Astrocyte of the spinal cord (primary cell): Measurements from ENCODE around the gene SMG6.

ENCODE experiments used
- DNase-seq: peaks from one replicate; pipeline ENCODE4 v3.0.0; 2011; ENCODE audit warnings: low read depth, low spot score
- H3K4me3 ChIP-seq: 2 replicates; pipeline ENCODE4 v1.5.1; 2011; ENCODE audit warnings: low read depth, mild to moderate bottlenecking, low read length, moderate library complexity
- in situ Hi-C: cut with HindIII; loops from 2 replicates; pipeline ENCODE4 v1.10.0; 2017; ENCODE audit warnings: low sequenced_read_pairs
- TF ChIP-seq, protein P1 (sequence below): IDR thresholded peaks from 2 replicates; pipeline ENCODE4 v1.5.1; 2012; ENCODE audit warnings: low read depth, mild to moderate bottlenecking, low read length, inconsistent platforms

SMG6 gene

DNA sequence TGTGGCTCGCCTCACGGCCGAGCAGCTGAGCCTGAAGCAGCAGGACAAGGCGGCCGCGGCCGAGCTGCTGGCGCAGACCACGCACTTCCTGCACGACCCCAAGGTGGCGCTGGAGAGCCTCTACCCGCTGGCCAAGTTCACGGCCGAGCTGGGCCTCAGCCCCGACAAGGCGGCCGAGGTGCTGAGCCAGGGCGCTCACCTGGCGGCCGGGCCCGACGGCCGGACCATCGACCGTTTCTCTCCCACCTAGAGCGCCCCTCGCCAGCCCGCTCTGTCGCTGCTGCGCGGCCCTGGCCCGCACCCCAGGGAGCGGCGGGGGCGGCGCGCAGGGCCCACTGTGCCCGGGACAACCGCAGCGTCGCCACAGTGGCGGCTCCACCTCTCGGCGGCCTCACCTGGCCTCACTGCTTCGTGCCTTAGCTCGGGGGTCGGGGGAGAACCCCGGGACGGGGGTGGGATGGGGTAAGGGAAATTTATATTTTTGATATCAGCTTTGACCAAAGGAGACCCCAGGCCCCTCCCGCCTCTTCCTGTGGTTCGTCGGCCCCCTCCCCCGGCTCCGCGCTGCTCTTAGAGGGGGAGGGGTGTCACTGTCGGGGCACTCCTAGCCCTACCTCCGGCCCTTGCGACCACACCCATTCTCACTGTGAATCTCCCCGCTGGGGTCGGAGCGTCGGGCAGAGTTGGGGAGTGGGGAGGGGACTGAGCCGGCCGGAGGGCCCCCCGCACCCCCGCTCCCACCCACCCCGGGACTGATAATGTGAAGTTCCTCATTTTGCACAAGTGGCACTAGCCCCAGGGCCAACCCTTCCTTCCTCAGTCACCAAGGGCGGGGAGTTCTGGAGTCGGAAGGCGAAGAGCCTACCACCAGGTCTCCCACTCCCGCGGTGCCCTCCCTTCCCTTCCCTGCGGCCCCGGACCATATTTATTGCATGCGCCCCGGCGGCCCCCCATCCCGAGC is 244.7 kb downstream of the SMG6 start:
- TF ChIP-seq, protein P1, sequence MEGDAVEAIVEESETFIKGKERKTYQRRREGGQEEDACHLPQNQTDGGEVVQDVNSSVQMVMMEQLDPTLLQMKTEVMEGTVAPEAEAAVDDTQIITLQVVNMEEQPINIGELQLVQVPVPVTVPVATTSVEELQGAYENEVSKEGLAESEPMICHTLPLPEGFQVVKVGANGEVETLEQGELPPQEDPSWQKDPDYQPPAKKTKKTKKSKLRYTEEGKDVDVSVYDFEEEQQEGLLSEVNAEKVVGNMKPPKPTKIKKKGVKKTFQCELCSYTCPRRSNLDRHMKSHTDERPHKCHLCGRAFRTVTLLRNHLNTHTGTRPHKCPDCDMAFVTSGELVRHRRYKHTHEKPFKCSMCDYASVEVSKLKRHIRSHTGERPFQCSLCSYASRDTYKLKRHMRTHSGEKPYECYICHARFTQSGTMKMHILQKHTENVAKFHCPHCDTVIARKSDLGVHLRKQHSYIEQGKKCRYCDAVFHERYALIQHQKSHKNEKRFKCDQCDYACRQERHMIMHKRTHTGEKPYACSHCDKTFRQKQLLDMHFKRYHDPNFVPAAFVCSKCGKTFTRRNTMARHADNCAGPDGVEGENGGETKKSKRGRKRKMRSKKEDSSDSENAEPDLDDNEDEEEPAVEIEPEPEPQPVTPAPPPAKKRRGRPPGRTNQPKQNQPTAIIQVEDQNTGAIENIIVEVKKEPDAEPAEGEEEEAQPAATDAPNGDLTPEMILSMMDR = peak; percentile 68
- peak; percentile 73 for DNase-seq
- peak overlapping the region; percentile 59 for H3K4me3 ChIP-seq
- in situ Hi-C loops = no loop called here

DNA sequence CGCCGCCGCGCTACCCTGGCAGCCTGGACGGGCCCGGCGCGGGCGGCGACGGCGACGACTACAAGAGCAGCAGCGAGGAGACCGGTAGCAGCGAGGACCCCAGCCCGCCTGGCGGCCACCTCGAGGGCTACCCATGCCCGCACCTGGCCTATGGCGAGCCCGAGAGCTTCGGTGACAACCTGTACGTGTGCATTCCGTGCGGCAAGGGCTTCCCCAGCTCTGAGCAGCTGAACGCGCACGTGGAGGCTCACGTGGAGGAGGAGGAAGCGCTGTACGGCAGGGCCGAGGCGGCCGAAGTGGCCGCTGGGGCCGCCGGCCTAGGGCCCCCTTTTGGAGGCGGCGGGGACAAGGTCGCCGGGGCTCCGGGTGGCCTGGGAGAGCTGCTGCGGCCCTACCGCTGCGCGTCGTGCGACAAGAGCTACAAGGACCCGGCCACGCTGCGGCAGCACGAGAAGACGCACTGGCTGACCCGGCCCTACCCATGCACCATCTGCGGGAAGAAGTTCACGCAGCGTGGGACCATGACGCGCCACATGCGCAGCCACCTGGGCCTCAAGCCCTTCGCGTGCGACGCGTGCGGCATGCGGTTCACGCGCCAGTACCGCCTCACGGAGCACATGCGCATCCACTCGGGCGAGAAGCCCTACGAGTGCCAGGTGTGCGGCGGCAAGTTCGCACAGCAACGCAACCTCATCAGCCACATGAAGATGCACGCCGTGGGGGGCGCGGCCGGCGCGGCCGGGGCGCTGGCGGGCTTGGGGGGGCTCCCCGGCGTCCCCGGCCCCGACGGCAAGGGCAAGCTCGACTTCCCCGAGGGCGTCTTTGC is 245.6 kb downstream of the SMG6 start:
- TF ChIP-seq, protein P1 = no peak

DNA sequence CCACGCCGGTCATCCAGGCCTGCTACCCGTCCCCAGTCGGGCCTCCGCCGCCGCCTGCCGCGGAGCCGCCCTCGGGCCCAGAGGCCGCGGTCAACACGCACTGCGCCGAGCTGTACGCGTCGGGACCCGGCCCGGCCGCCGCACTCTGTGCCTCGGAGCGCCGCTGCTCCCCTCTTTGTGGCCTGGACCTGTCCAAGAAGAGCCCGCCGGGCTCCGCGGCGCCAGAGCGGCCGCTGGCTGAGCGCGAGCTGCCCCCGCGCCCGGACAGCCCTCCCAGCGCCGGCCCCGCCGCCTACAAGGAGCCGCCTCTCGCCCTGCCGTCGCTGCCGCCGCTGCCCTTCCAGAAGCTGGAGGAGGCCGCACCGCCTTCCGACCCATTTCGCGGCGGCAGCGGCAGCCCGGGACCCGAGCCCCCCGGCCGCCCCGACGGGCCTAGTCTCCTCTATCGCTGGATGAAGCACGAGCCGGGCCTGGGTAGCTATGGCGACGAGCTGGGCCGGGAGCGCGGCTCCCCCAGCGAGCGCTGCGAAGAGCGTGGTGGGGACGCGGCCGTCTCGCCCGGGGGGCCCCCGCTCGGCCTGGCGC is 246.3 kb downstream of the SMG6 start:
- TF ChIP-seq, protein P1 = no peak
- DNase-seq = no peak
- H3K4me3 ChIP-seq = peak overlapping the region; percentile 59
- in situ Hi-C loops = no loop called here

More for the DNA sequence above, 245.6 kb downstream of the SMG6 start:
- DNase-seq = no peak
- H3K4me3 ChIP-seq = peak overlapping the region; percentile 59
- in situ Hi-C loops = no loop called here

DNA sequence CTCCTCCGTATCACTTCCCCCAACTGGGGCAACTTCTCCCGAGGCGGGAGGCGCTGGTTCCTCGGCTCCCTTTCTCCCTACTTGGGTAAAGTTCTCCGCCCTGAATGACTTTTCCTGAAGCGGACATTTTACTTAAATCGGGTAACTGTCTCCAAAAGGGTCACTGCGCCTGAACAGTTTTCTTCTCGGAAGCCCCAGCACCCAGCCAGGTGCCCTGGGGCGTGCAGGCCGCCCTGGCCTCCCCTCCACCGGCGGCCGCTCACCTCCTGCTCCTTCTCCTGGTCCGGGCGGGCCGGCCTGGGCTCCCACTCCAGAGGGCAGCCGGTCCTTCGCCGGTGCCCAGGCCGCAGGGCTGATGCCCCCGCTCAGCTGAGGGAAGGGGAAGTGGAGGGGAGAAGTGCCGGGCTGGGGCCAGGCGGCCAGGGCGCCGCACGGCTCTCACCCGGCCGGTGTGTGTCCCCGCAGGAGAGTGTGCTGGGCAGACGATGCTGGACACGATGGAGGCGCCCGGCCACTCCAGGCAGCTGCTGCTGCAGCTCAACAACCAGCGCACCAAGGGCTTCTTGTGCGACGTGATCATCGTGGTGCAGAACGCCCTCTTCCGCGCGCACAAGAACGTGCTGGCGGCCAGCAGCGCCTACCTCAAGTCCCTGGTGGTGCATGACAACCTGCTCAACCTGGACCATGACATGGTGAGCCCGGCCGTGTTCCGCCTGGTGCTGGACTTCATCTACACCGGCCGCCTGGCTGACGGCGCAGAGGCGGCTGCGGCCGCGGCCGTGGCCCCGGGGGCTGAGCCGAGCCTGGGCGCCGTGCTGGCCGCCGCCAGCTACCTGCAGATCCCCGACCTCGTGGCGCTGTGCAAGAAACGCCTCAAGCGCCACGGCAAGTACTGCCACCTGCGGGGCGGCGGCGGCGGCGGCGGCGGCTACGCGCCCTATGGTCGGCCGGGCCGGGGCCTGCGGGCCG is 247.1 kb downstream of the SMG6 start:
- in situ Hi-C loops = no loop called here
- TF ChIP-seq, protein P1 = no peak
- peak; percentile 73 for DNase-seq
- H3K4me3 ChIP-seq = peak overlapping the region; percentile 59

GRCh38 chr17:2055292-2056205 is 248.0 kb downstream of the SMG6 start:
- H3K4me3 ChIP-seq = peak overlapping the region; percentile 59
- TF ChIP-seq, protein P1 = no peak
- peak; percentile 47 for DNase-seq
- in situ Hi-C loops = no loop called here
